CD4-positive, alpha-beta memory T cell (primary cell): Measurements from ENCODE around the gene PRR14. TPM values are rescaled to one million over a fixed set of nuclear protein-coding genes. Genes with fewer than 3 reads are reported as not detected.

ENCODE experiments used
- CTCF ChIA-PET: fragments of 350-600 bp; sonication (Branson Sonifier 250); formaldehyde crosslinking; loops from one replicate; lab custom pipeline; 2021; ENCODE audit warnings: inconsistent platforms; ENCODE audit not compliant: partially characterized antibody; lab: Charles Lee
- POLR2A ChIA-PET: fragments of 350-600 bp; sonication (Branson Sonifier 250); formaldehyde crosslinking; loops from one replicate; lab custom pipeline; 2021; ENCODE audit not compliant: partially characterized antibody; lab: Charles Lee
- DNase-seq, 5 donors: peaks; one replicate each; pipeline versions ENCODE4 v3.0.0 to v3.0.0-alpha.2; 2020 to 2022; ENCODE audit warnings: mixed read lengths in 1 of 5
- H3K27ac ChIP-seq: one replicate; pipeline ENCODE4 v1.7.0; 2013; ENCODE audit warnings: low read depth, low read length
- H3K27me3 ChIP-seq: 2 replicates; pipeline ENCODE4 v1.7.0; 2013; ENCODE audit warnings: mild to moderate bottlenecking, low read length, moderate library complexity; ENCODE audit not compliant: insufficient read depth
- H3K36me3 ChIP-seq: 2 replicates; pipeline ENCODE4 v1.7.0; 2013; ENCODE audit warnings: mild to moderate bottlenecking, low read length, moderate library complexity; ENCODE audit not compliant: insufficient read depth
- H3K4me1 ChIP-seq: 2 replicates; pipeline ENCODE4 v1.7.0; 2013; ENCODE audit warnings: mild to moderate bottlenecking, low read length, moderate library complexity; ENCODE audit not compliant: insufficient read depth
- H3K4me3 ChIP-seq, 2 donors: one replicate each; pipeline ENCODE4 v1.7.0; 2013; ENCODE audit warnings: low read length in 2 of 2, mild to moderate bottlenecking in 1 of 2
- H3K9me3 ChIP-seq, 2 donors: one replicate each; pipeline ENCODE4 v1.7.0; 2013; ENCODE audit warnings: low read length in 2 of 2, control low read depth in 1 of 2; ENCODE audit not compliant: control insufficient read depth in 1 of 2
- H3K27ac Mint-ChIP-seq, 7 donors: one replicate each; pipeline ENCODE4 v1.8.0; 2020 to 2021; ENCODE audit warnings: mixed read lengths in 7 of 7, mild to moderate bottlenecking in 6 of 7, inconsistent platforms in 3 of 7, moderate library complexity in 3 of 7
- H3K27me3 Mint-ChIP-seq, 2 donors: one replicate each; pipeline ENCODE4 v1.8.0; 2020 to 2021; ENCODE audit warnings: mixed read lengths in 2 of 2
- H3K36me3 Mint-ChIP-seq, 2 donors: one replicate each; pipeline ENCODE4 v1.8.0; 2020 to 2021; ENCODE audit warnings: mixed read lengths in 2 of 2, inconsistent platforms in 1 of 2, mild to moderate bottlenecking in 1 of 2
- H3K4me1 Mint-ChIP-seq, 4 donors: one replicate each; pipeline ENCODE4 v1.8.0; 2020 to 2021; ENCODE audit warnings: mixed read lengths in 4 of 4, mild to moderate bottlenecking in 1 of 4
- H3K4me3 Mint-ChIP-seq, 8 donors: one replicate each; pipeline ENCODE4 v1.8.0; 2020 to 2021; ENCODE audit warnings: mixed read lengths in 8 of 8, mild to moderate bottlenecking in 7 of 8, moderate library complexity in 6 of 8, inconsistent platforms in 3 of 8
- H3K9me3 Mint-ChIP-seq, 8 donors: one replicate each; pipeline ENCODE4 v1.8.0; 2020 to 2021; ENCODE audit warnings: mixed read lengths in 8 of 8, mild to moderate bottlenecking in 5 of 8, inconsistent platforms in 3 of 8, moderate library complexity in 1 of 8
- intact Hi-C: fragments of 100-400 bp; cut with micrococcal nuclease; formaldehyde crosslinking; loops from one replicate; pipeline ENCODE4 v1.15.1; 2023
- polyA plus RNA-seq, 2 donors: library from polyadenylated mRNA; unstranded; fragments of 300-500 nt; fragmentation: Illumina TruSeq; gene quantifications; one replicate each; pipeline ENCODE4 v1.2.3, GENCODE V29; 2021
- total RNA-seq, 2 experiments: library from RNA; stranded (reverse); gene quantifications; one replicate each; pipeline ENCODE4 v1.2.3, GENCODE V29; 2021

The PRR14 gene
- total and polyA plus RNA-seq, 4 experiments from 2014 or later = 8.7 to 100 (median 59.0) TPM

DNA sequence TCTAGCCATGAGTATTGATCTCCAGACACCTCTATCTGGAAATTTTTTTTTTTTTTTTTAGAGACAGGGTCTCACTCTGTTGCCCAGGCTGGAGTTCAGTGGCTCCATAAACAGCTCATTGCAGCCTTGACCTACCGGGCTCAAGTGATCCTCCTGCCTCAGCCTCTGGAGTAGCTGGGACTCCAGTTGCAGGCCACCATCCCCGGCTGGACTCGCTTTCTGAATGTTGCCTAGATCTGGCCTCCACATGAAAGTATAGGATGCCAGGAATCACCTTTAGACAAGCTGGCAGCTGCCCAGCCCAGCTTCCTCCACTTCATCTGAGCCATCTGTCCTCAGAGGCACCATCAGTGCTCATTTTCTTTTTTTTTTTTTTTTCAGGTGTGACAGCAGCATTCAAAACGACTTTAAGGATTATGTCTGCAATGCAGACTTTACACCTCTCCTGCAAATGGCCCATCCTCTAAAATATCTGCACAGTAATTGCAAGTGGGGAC is 6.4 kb upstream of the PRR14 start:
- H3K4me1 Mint-ChIP-seq = no peaks in the 10 kb centered on the region
- Histone ChIP-seq H3K4me3 (no peak overlapping the region), H3K9me3 (no peaks in the 10 kb centered on the region), H3K36me3 (no peaks in the 10 kb centered on the region), H3K27ac (no peak overlapping the region), H3K27me3 (no peaks in the 10 kb centered on the region), H3K4me1 (peaks cover 1% of the 10 kb centered on the region)
- intact Hi-C loops = no loop called here
- no peak for DNase-seq
- ChIA-PET POLR2A (interaction anchor here (0.6 kb wide), 1 partner anchor 523 kb away, joined by 3 read pairs; no protein-coding TSS in a partner anchor), CTCF (interaction anchor here (1.0 kb wide), 1 partner anchor 18 kb away, joined by 6 read pairs; no protein-coding TSS in a partner anchor)
- H3K9me3 Mint-ChIP-seq = no peaks in the 10 kb centered on the region
- H3K27me3 Mint-ChIP-seq = peaks cover 0 to 2% of the 10 kb centered on the region in 2 donors
- no peak overlapping the region for H3K4me3 Mint-ChIP-seq
- H3K36me3 Mint-ChIP-seq = no peaks in the 10 kb centered on the region
- no peak overlapping the region for H3K27ac Mint-ChIP-seq

DNA sequence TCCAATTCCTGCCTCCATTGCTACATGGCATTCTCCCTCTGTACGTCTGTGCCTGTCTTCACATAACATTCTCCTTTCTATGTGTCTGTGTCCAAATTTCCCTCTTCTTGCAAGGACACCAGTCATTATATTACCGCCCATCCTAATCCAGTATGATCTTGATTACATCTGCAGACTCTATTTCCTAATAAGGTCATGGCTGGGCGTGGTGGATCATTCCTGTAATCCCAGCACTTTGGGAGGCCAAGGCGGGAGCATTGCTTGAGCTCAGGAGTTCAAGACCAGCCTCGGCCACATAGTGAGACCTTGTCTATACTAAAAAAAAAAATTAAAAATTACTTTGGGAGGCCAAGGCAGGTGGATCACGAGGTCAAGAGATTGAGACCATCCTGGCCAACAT is 5.0 kb upstream of the PRR14 start:
- no peaks in the 10 kb centered on the region for H3K9me3 ChIP-seq
- H3K4me3 Mint-ChIP-seq = no peak overlapping the region
- intact Hi-C loops = no loop called here
- H3K27me3 ChIP-seq = no peaks in the 10 kb centered on the region
- H3K4me1 ChIP-seq = peaks cover 10% of the 10 kb centered on the region
- no peak for DNase-seq
- peaks cover 2 to 11% (median 6%) of the 10 kb centered on the region in 4 donors for H3K4me1 Mint-ChIP-seq
- no peaks in the 10 kb centered on the region for H3K9me3 Mint-ChIP-seq
- no peaks in the 10 kb centered on the region for H3K36me3 ChIP-seq
- H3K36me3 Mint-ChIP-seq = peaks cover 0 to 4% of the 10 kb centered on the region in 2 donors
- ChIA-PET CTCF (interaction anchor here (0.6 to 1.8 kb wide), 4 partner anchors 12 to 49 kb away, joined by 3 to 6 read pairs (median 4); no protein-coding TSS in a partner anchor), POLR2A (interaction anchor here (1.3 kb wide), 1 partner anchor 13 kb away, joined by 5 read pairs; the partner anchor contains the start of gene FBRS)
- H3K27me3 Mint-ChIP-seq = peaks cover 0 to 2% of the 10 kb centered on the region in 2 donors
- H3K4me3 ChIP-seq = no peak overlapping the region
- no peak overlapping the region for H3K27ac ChIP-seq
- H3K27ac Mint-ChIP-seq = peak overlapping the region in 1 of 7 donors; percentile 17

DNA sequence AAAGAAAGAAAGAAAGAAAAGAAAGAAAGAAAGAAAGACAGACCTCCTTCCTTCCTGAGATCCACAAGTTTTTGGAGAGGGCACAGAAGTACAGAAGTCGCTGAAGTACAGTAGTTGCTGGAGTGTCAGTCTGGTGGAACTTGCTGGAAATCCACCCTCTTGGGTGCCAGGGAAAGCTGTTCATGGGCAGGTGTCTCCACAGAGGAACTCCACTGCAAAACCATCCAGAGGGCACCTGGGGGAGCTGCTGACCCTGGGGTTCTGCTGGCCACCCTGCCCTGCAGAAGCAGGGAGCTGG is 3.5 kb upstream of the PRR14 start:
- peaks cover 0 to 15% of the 10 kb centered on the region in 2 donors for H3K36me3 Mint-ChIP-seq
- H3K9me3 Mint-ChIP-seq = no peaks in the 10 kb centered on the region
- intact Hi-C loops = no loop called here
- H3K4me1 ChIP-seq = peaks cover 16% of the 10 kb centered on the region
- H3K4me1 Mint-ChIP-seq = peaks cover 7 to 22% (median 12%) of the 10 kb centered on the region in 4 donors
- no peak for DNase-seq
- no peaks in the 10 kb centered on the region for H3K27me3 ChIP-seq
- H3K27me3 Mint-ChIP-seq = peaks cover 0 to 2% of the 10 kb centered on the region in 2 donors
- no peak overlapping the region for H3K4me3 ChIP-seq
- ChIA-PET POLR2A (no interaction called here), CTCF (no interaction called here)
- no peak overlapping the region for H3K4me3 Mint-ChIP-seq
- H3K36me3 ChIP-seq = peaks cover under 1% of the 10 kb centered on the region
- H3K9me3 ChIP-seq = no peaks in the 10 kb centered on the region
- no peak overlapping the region for H3K27ac ChIP-seq
- H3K27ac Mint-ChIP-seq = no peak overlapping the region

DNA sequence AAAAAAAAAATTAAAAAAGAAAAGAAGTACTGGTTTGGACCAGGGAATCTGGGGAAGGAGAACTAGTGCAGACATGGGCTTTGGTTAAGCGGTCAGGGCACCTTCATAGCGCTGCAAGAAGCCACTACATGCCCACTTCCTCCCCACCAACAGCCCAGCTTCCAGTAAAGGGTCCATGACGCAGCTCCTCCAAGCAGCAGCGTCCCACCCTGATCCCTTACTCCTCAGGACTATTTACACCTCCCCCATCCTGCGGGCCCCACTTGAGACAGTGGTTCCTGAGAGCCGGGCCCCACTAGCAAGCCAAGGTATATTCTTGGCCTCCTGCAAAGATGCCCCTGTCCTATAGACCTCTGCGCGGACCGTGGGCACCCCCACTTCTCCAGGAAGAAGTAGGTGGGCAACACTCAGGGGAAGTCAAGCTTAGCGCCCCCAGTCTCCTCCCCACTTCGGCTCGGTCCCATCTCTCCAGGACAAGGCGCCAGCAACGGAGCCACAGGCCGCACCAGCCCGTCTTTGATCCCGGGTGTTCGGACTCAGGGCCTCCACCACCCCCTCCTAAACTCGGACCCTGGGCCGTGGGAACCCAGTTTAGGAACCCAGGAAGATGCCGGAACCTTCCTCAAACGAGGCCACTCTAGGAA is 913 bp upstream of the PRR14 start:
- Histone ChIP-seq H3K27ac (peak overlapping the region; percentile 96), H3K4me3 (peak overlapping the region in 1 of 2 donors; percentile 99), H3K36me3 (peaks cover 22% of the 10 kb centered on the region), H3K9me3 (no peaks in the 10 kb centered on the region), H3K4me1 (peaks cover 20% of the 10 kb centered on the region), H3K27me3 (no peaks in the 10 kb centered on the region)
- Mint-ChIP-seq H3K27me3 (peaks cover 0 to 2% of the 10 kb centered on the region in 2 donors), H3K27ac (peak overlapping the region; percentile 97 to 100 (median 99)), H3K4me1 (peaks cover 11 to 32% (median 18%) of the 10 kb centered on the region in 4 donors), H3K4me3 (peak overlapping the region; percentile 95 to 100 (median 99)), H3K36me3 (peaks cover 10 to 29% of the 10 kb centered on the region in 2 donors), H3K9me3 (no peaks in the 10 kb centered on the region)
- ChIA-PET POLR2A (interaction anchor here (0.8 to 3.9 kb wide), 32 partner anchors 8 to 688 kb away, joined by 3 to 91 read pairs (median 5); partner anchors contain the start of genes ALDOA, DCTPP1, FBRS and FBXL19), CTCF (interaction anchor here (0.8 to 2.4 kb wide), 17 partner anchors 9 to 948 kb away, joined by 3 to 11 read pairs (median 5); partner anchors contain the start of genes DCTPP1, ZNF689, ZNF747 and ZNF785)
- DNase-seq = peak in 3 of 5 donors; percentile 12 to 20 (median 13)
- intact Hi-C loops = loop anchor here (1.0 kb wide), 6 partner anchors 8 to 78 kb away; partner anchors contain the start of genes FBRS, ZNF689 and ZNF785

DNA sequence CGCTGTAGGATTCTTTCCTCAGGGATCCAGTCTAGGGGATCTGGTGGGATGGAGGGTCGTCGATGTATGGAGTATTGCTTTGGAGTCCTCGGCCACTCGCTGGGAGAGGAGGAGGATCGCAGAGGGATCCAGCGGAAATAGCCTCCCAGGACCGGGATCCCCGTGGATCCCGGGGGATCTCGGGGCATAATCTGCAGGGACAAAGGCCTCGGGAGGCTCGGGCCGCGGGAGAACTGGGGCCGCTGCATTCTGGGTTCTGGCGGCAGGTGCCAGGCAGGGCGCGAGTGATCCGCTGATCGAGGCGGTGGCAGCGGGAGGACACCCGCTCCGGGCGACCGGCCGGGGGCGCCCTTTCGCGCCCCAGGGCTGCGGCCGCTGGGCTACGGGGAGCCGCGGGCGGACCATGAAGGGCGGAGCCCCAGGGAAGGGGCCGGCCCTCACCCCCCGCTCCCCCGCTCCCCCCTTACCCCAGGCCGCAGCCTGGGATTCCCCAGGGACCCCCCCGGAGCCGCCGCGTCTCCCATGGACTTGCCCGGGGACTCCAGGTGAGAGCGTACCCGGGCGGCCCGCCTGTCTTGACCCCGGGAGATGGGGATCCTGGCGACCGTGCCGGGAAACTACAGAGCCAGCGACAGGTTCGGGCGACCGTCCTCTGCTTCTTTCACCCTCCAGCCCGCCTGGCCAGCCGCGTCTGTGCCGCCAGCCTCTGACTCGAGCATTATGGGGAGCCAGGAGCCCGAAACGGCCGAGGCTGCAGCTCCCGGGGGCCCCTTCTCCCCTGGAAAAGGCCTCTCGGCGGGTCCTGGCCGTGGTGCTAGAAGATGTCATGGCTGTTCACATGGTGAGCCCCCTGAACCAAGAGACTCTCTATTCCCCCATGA is 604 bp downstream of the PRR14 start:
- Mint-ChIP-seq H3K27me3 (no peaks in the 10 kb centered on the region), H3K27ac (peak overlapping the region; percentile 97 to 100 (median 99)), H3K9me3 (peaks cover 0 to 1% (median 0%) of the 10 kb centered on the region in 8 donors), H3K36me3 (peaks cover 15 to 42% of the 10 kb centered on the region in 2 donors), H3K4me1 (peaks cover 13 to 32% (median 20%) of the 10 kb centered on the region in 4 donors), H3K4me3 (peak overlapping the region; percentile 95 to 100 (median 99))
- H3K36me3 ChIP-seq = peaks cover 35% of the 10 kb centered on the region
- H3K4me1 ChIP-seq = peaks cover 20% of the 10 kb centered on the region
- peak overlapping the region; percentile 96 for H3K27ac ChIP-seq
- DNase-seq = peak; percentile 69 to 84 (median 72)
- H3K27me3 ChIP-seq = no peaks in the 10 kb centered on the region
- ChIA-PET POLR2A (interaction anchor here (0.6 to 3.9 kb wide), 32 partner anchors 8 to 586 kb away, joined by 3 to 91 read pairs (median 5); partner anchors contain the start of genes ALDOA, DCTPP1, FBRS and ITGAL), CTCF (interaction anchor here (0.7 to 2.4 kb wide), 15 partner anchors 7 to 950 kb away, joined by 3 to 11 read pairs (median 5); partner anchors contain the start of genes ZNF747 and ZNF785)
- H3K9me3 ChIP-seq = no peaks in the 10 kb centered on the region
- H3K4me3 ChIP-seq = peak overlapping the region; percentile 99
- intact Hi-C loops = loop anchor here (1.0 kb wide), 2 partner anchors 43 to 271 kb away; no protein-coding TSS in a partner anchor

DNA sequence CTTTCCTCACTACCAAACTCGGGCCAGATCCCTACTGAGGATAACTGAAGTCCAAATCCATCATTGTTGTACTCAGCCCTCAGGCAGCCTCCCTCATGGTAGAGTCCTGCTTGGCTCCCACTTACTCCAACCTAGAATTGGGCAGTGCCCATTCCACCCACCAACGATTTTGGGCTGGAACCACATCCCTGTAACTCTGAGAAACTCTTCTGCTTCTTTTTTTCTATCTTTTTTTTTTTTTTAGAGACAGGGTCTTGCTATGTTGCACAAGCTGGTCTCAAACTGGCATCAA is 1.2 kb downstream of the PRR14 start:
- Histone ChIP-seq H3K4me3 (peak overlapping the region; percentile 39 to 99), H3K27ac (peak overlapping the region; percentile 96), H3K36me3 (peaks cover 35% of the 10 kb centered on the region), H3K9me3 (no peaks in the 10 kb centered on the region), H3K4me1 (peaks cover 26% of the 10 kb centered on the region), H3K27me3 (no peaks in the 10 kb centered on the region)
- CTCF ChIA-PET = interaction anchor here (0.7 to 1.4 kb wide), 2 partner anchors 9 to 43 kb away, joined by 3 read pairs; no protein-coding TSS in a partner anchor
- H3K27ac Mint-ChIP-seq = peak overlapping the region; percentile 86 to 97 (median 90)
- peak overlapping the region; percentile 79 to 100 (median 86) for H3K4me3 Mint-ChIP-seq
- POLR2A ChIA-PET = interaction anchor here (1.2 to 3.0 kb wide), 3 partner anchors 42 to 586 kb away, joined by 3 to 14 read pairs (median 3); partner anchors contain the start of genes ALDOA and ZNF689
- H3K9me3 Mint-ChIP-seq = peaks cover 0 to 1% (median 0%) of the 10 kb centered on the region in 8 donors
- no peaks in the 10 kb centered on the region for H3K27me3 Mint-ChIP-seq
- intact Hi-C loops = no loop called here
- peaks cover 15 to 37% (median 24%) of the 10 kb centered on the region in 4 donors for H3K4me1 Mint-ChIP-seq
- peaks cover 16 to 44% of the 10 kb centered on the region in 2 donors for H3K36me3 Mint-ChIP-seq
- DNase-seq = no peak
